Colonic mucosa (tissue), 4 donors: ENCODE results near the gene MTLN. TPM values are rescaled to one million over a fixed set of nuclear protein-coding genes. Genes with fewer than 3 reads are reported as not detected.
"Not testable (repeated sequence)": the region's sequence is repeated elsewhere in the genome, so short reads cannot be mapped to it uniquely, and the experiment has no call there.

Experiments
- DNase-seq: peaks from one replicate; pipeline ENCODE4 v3.0.0-alpha.2; 2020
- H3K27ac ChIP-seq: fragments of 200-600 bp; one replicate; pipeline ENCODE4 v1.8.0; 2021
- H3K27me3 ChIP-seq: fragments of 200-600 bp; one replicate; pipeline ENCODE4 v1.8.0; 2021
- H3K36me3 ChIP-seq: fragments of 200-600 bp; one replicate; pipeline ENCODE4 v1.8.0; 2021
- H3K4me1 ChIP-seq: fragments of 200-600 bp; one replicate; pipeline ENCODE4 v1.8.0; 2021; ENCODE audit warnings: mild to moderate bottlenecking
- H3K4me3 ChIP-seq: fragments of 200-600 bp; one replicate; pipeline ENCODE4 v1.8.0; 2021
- H3K9ac ChIP-seq, 2 donors: one replicate each; pipeline ENCODE4 v1.7.0; 2013; ENCODE audit warnings: control low read depth in 2 of 2, low read depth in 2 of 2, low read length in 2 of 2
- H3K9me3 ChIP-seq: fragments of 200-600 bp; one replicate; pipeline ENCODE4 v1.8.0; 2021
- intact Hi-C: fragments of 100-400 bp; cut with DNase I; formaldehyde crosslinking; loops from one replicate; pipeline ENCODE4 v1.14.1; 2022
- total RNA-seq, 2 donors: library from RNA; stranded (reverse); fragmentation: NEBNext Ultra II Directional in 1 of 2; extraction: Animal tissue kit (Norgen Biotek cat#: 25700) in 1 of 2; gene quantifications; one replicate each; pipeline ENCODE4 v1.2.1, GENCODE V29; 2021
- TF ChIP-seq, protein P1 (sequence below): fragments of 200-600 bp; IDR thresholded peaks from one replicate; pipeline ENCODE4 v1.8.0; 2022; ENCODE audit warnings: antibody characterized with exemption, mild to moderate bottlenecking
- donor health status: healthy.
- donor health status: DM: no; HTN: no; CAD: no.
- donor health status: DM: no; HTN: no; CAD: no.

Gene MTLN
- total RNA-seq, 2 donors from 2014 or later = 46.4 to 110 TPM

- TF ChIP-seq, protein P1, sequence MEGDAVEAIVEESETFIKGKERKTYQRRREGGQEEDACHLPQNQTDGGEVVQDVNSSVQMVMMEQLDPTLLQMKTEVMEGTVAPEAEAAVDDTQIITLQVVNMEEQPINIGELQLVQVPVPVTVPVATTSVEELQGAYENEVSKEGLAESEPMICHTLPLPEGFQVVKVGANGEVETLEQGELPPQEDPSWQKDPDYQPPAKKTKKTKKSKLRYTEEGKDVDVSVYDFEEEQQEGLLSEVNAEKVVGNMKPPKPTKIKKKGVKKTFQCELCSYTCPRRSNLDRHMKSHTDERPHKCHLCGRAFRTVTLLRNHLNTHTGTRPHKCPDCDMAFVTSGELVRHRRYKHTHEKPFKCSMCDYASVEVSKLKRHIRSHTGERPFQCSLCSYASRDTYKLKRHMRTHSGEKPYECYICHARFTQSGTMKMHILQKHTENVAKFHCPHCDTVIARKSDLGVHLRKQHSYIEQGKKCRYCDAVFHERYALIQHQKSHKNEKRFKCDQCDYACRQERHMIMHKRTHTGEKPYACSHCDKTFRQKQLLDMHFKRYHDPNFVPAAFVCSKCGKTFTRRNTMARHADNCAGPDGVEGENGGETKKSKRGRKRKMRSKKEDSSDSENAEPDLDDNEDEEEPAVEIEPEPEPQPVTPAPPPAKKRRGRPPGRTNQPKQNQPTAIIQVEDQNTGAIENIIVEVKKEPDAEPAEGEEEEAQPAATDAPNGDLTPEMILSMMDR = no peak
- H3K27me3 ChIP-seq = no peaks in the 10 kb centered on the region
- no peaks in the 10 kb centered on the region for H3K36me3 ChIP-seq
- intact Hi-C loops = no loop called here
- H3K9ac ChIP-seq = no peak overlapping the region
- H3K27ac ChIP-seq = no peak overlapping the region
- no peaks in the 10 kb centered on the region for H3K9me3 ChIP-seq
- no peak for DNase-seq
- H3K4me3 ChIP-seq = no peak overlapping the region
- H3K4me1 ChIP-seq = no peaks in the 10 kb centered on the region
Measured at GRCh38 chr2:110215566-110216158, 3.3 kb upstream of the MTLN start.

- DNase-seq = no peak
- H3K4me3 ChIP-seq = no peak overlapping the region
- TF ChIP-seq, protein P1 = no peak
- no peak overlapping the region for H3K9ac ChIP-seq
- no peaks in the 10 kb centered on the region for H3K36me3 ChIP-seq
- H3K27ac ChIP-seq = no peak overlapping the region
- no peaks in the 10 kb centered on the region for H3K27me3 ChIP-seq
- H3K4me1 ChIP-seq = no peaks in the 10 kb centered on the region
- no peaks in the 10 kb centered on the region for H3K9me3 ChIP-seq
- intact Hi-C loops = no loop called here
Measured at GRCh38 chr2:110215091-110215490, 2.7 kb upstream of the MTLN start.

DNA sequence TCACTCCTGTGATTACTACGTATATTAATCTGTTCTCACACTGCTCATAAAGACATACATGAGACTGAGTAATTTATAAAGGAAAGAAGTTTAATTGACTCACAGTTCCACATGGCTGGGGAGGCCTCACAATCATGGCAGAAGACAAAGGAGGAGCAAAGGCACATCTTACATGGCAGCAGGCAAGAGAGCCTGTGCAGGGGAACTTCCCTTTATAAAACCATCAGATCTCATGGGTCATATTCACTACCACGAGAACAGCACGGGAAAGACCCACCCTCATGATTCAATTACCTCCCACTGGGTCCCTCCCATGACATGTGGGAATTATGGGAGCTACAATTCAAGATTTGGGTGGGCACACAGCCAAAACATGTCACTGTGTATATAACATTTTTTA is 1.2 kb upstream of the MTLN start:
- H3K9me3 ChIP-seq, H3K27ac ChIP-seq, DNase-seq, intact Hi-C loops, H3K9ac ChIP-seq, H3K27me3 ChIP-seq, H3K36me3 ChIP-seq, H3K4me1 ChIP-seq, H3K4me3 ChIP-seq: not testable (repeated sequence)

DNA sequence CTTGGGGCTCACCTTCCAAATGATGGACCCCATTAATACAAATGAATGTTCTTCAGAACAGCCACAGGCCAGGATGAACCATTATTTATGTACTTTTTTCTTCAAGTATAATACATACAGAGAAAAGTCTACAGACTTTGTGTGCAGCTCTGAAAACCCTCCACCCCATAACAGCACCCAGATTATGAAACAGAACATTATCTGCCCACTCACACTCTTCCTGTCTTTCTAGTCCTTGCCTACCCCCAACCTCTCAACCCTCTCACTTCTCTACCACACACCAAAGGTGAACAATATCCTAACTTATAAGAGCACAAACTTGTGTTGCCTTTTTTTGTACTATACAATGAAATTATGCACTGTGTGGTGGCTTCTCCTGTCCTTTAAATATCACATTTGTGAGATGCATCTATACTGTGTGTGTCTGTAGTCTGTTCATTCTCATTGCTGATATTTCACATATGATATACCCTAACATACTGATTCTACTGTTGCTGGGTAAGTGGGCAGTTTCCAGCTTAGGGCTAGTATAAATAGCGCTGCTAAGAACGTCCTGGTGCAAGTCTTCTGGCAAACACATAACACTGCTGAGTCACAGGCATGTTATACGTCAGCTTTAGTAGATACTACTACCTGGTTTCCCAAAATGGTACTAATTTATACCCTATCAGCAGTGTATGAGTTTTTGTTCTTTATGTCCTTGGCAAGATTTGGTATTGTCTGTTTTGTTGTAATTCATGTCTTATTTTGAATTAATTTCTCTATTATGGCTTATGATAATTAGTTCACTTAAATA is 6.5 kb downstream of the MTLN start:
- no peaks in the 10 kb centered on the region for H3K4me1 ChIP-seq
- H3K36me3 ChIP-seq = no peaks in the 10 kb centered on the region
- no peak for DNase-seq
- no peak overlapping the region for H3K27ac ChIP-seq
- no peak overlapping the region for H3K9ac ChIP-seq
- intact Hi-C loops = no loop called here
- H3K27me3 ChIP-seq = no peaks in the 10 kb centered on the region
- no peaks in the 10 kb centered on the region for H3K9me3 ChIP-seq
- H3K4me3 ChIP-seq = no peak overlapping the region
- TF ChIP-seq, protein P1 = no peak

GRCh38 chr2:110204408-110205385 is 7.7 kb downstream of the MTLN start, which contains the start of gene NPHP1:
Gene NPHP1, minus strand, starts transcription at chr2:110205013. Its CDS starts 45 bp downstream, at chr2:110204968.
- Histone ChIP-seq H3K36me3 (no peaks in the 10 kb centered on the region), H3K4me1 (no peaks in the 10 kb centered on the region), H3K27ac (no peak within 1 kb of the TSS), H3K9me3 (no peaks in the 10 kb centered on the region), H3K27me3 (no peaks in the 10 kb centered on the region), H3K4me3 (peak within 1 kb of the TSS; percentile 62), H3K9ac (peak within 1 kb of the TSS; percentile 54 to 58)
- DNase-seq = peak; percentile 87
- intact Hi-C loops = no loop called here
- TF ChIP-seq, protein P1 = no peak
